ENCODE measurements around the gene PKNOX2.

The PKNOX2 gene

DNA sequence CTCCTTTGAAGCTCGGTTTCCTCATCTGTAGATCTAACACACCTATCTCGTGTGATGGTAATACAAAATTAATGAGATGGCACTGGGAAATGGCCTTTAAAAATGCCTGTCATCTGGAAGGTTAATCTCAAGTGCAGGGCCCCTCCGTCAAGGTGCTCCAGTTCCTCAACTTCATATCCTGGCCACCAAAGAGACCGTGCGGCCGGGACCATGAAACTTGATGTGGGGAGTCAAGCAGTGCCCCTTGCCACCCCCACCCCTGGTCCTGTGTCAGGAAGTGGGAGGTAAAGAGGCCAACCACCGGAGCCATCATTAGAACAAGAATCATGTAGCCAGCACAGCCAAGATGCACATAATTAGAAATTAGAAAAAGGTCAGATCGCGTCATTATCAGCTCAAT is 223.3 kb downstream of the PKNOX2 start:
- Histone ChIP-seq H3K4me3 (ENCODE audit: low read depth in 1 of 2, low read length in 1 of 2) (no peak overlapping the region), H3K27me3 (peaks cover 12% of the 10 kb centered on the region), H3K4me1 (ENCODE audit: control insufficient read depth in 1 of 2, insufficient read depth in 1 of 2, low read depth in 1 of 2, low read length in 1 of 2) (no peaks in the 10 kb centered on the region), H3K36me3 (no peaks in the 10 kb centered on the region), H3K9me3 (no peaks in the 10 kb centered on the region), H3K27ac (no peak overlapping the region)
- TF ChIP-seq, protein P1, sequence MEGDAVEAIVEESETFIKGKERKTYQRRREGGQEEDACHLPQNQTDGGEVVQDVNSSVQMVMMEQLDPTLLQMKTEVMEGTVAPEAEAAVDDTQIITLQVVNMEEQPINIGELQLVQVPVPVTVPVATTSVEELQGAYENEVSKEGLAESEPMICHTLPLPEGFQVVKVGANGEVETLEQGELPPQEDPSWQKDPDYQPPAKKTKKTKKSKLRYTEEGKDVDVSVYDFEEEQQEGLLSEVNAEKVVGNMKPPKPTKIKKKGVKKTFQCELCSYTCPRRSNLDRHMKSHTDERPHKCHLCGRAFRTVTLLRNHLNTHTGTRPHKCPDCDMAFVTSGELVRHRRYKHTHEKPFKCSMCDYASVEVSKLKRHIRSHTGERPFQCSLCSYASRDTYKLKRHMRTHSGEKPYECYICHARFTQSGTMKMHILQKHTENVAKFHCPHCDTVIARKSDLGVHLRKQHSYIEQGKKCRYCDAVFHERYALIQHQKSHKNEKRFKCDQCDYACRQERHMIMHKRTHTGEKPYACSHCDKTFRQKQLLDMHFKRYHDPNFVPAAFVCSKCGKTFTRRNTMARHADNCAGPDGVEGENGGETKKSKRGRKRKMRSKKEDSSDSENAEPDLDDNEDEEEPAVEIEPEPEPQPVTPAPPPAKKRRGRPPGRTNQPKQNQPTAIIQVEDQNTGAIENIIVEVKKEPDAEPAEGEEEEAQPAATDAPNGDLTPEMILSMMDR (IDR thresholded peaks at IDR 0.05), result no peak

DNA sequence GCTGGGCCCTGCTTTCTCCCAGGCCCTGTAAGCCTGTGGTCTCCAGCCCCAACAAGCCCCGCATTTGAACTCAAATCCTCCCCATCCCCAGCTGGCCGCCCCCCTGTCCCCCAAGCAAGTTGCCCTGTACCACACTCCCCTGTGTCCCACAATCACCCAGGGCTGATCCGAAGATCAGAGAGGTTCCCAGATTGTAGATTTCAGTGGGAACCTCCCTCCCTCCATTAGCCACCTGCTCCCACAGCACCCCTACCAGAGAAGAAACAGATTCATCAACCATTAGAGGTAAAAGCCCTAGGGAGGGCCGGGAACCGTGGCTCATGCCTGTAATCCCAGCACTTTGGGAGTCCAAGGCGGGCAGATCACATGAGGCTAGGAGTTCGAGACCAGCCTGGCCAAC is 224.1 kb downstream of the PKNOX2 start:
- H3K4me1 ChIP-seq (ENCODE audit: control insufficient read depth in 1 of 2, insufficient read depth in 1 of 2, low read depth in 1 of 2, low read length in 1 of 2), result no peaks in the 10 kb centered on the region
- TF ChIP-seq, protein P1 (IDR thresholded peaks at IDR 0.05), result no peak
- H3K9me3 ChIP-seq, result no peaks in the 10 kb centered on the region
- no peaks in the 10 kb centered on the region for H3K36me3 ChIP-seq
- no peak overlapping the region for H3K4me3 ChIP-seq (ENCODE audit: low read depth in 1 of 2, low read length in 1 of 2)
- H3K27ac ChIP-seq, result no peak overlapping the region
- H3K27me3 ChIP-seq, result peaks cover 13% of the 10 kb centered on the region

DNA sequence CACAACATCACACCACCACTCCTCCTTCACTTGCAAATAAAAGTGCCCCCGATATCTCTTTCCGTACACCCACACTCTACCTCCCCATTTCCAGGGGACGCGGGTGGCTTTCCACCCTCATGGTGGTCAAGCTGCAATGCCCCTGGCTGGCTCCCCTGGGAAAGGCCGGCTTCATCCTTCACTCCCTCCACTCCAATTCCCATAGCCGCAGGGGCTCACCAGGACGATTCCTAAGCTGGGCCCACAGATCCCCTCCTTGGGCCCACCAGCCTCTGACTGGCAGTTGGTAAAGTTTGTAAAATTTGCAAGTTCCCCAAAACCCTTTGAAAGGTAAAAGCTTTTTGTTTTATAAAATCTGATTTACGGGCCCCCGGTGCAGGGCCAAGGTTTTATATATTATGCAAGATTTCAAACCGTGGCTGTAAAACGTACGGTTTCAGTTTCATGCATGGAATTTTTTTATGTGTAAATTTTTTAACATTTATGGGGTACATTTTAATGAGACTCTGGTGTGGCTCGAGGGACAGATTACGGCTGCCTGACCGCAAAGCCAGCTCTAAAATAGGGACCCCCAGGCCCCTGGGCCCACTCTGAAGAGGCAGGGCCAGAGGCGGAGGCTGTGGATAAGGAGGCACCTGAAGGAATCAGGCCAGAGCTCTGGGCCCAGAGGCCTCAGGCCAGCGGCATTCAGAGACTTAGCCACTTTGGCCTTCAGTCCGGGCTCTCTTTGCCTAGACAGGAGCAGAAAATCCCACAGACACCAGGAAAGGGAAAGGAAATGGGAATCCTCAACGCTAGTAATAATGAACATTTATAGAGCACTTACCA is 225.0 kb downstream of the PKNOX2 start:
- no peaks in the 10 kb centered on the region for H3K9me3 ChIP-seq

DNA sequence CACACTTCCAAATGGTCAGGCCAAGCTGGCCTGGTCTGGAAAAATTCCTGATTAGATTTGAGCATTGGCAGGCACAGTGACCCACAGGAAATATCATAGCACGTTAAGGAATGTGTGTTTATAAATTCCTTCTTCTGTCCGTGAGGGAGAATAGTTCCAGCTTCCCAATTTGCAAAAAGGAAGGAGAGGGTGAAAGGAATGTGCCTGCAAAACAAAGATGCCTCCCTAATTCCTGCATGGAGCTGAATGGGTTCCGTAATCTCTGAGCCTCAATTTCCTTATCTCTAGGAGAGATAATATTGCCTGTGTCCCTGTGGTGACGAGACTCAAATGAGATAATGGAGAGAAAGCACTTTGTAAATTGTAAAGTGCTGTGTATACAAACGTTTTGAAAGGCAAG is 226.4 kb downstream of the PKNOX2 start:
- H3K9me3 ChIP-seq, result no peaks in the 10 kb centered on the region
- no peak overlapping the region for H3K4me3 ChIP-seq (ENCODE audit: low read depth in 1 of 2, low read length in 1 of 2)
- H3K27me3 ChIP-seq, result peaks cover 27% of the 10 kb centered on the region
- H3K36me3 ChIP-seq, result no peaks in the 10 kb centered on the region
- no peaks in the 10 kb centered on the region for H3K4me1 ChIP-seq (ENCODE audit: control insufficient read depth in 1 of 2, insufficient read depth in 1 of 2, low read depth in 1 of 2, low read length in 1 of 2)
- TF ChIP-seq, protein P1 (IDR thresholded peaks at IDR 0.05), result no peak
- H3K27ac ChIP-seq, result no peak overlapping the region

More for the DNA sequence above, 225.0 kb downstream of the PKNOX2 start:
- Histone ChIP-seq H3K27me3 (peaks cover 23% of the 10 kb centered on the region), H3K4me3 (ENCODE audit: low read depth in 1 of 2, low read length in 1 of 2) (no peak overlapping the region), H3K4me1 (ENCODE audit: control insufficient read depth in 1 of 2, insufficient read depth in 1 of 2, low read depth in 1 of 2, low read length in 1 of 2) (no peaks in the 10 kb centered on the region), H3K36me3 (no peaks in the 10 kb centered on the region), H3K27ac (no peak overlapping the region)
- TF ChIP-seq, protein P1 (IDR thresholded peaks at IDR 0.05), result no peak

DNA sequence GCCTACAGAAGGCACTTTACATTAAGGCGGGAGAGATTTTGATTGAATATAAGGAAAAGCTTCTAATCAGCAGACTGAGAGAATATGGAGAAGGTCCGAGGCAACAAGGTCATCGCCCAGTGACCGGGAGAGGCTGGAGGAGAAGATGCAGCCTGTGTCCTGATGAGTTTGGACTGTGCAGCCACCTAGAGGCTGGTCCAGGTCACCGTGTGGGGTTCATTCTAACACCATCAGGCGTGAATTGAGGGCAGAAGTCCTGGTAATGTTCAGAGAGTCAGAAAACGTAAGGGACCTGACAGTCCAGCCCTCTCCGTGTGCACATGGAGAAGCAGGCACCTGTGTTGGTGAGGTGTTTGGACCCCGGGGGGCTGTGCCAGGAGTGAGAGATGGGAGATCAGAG is 228.8 kb downstream of the PKNOX2 start:
- Histone ChIP-seq H3K27ac (no peak overlapping the region), H3K4me3 (ENCODE audit: low read depth in 1 of 2, low read length in 1 of 2) (no peak overlapping the region), H3K9me3 (no peaks in the 10 kb centered on the region), H3K4me1 (ENCODE audit: control insufficient read depth in 1 of 2, insufficient read depth in 1 of 2, low read depth in 1 of 2, low read length in 1 of 2) (no peaks in the 10 kb centered on the region), H3K36me3 (no peaks in the 10 kb centered on the region), H3K27me3 (peaks cover 33% of the 10 kb centered on the region)
- TF ChIP-seq, protein P1 (IDR thresholded peaks at IDR 0.05), result no peak
